Endodermal cell (in vitro differentiated cells): ENCODE data around the gene ISYNA1. TPM values are rescaled to one million over a fixed set of nuclear protein-coding genes. Genes with fewer than 3 reads are reported as not detected.

ENCODE experiments used
- DNase-seq: peaks from one replicate; pipeline ENCODE4 v3.0.0-alpha.2; 2017
- H3K27ac ChIP-seq: 2 replicates; pipeline ENCODE4 v1.5.1; 2013; ENCODE audit warnings: mild to moderate bottlenecking, low read depth, low read length, moderate library complexity
- H3K27me3 ChIP-seq: 2 replicates; pipeline ENCODE4 v1.6.1; 2013; ENCODE audit warnings: mild to moderate bottlenecking, low read length, moderate library complexity; ENCODE audit not compliant: insufficient read depth, control insufficient read depth, poor library complexity, severe bottlenecking
- H3K36me3 ChIP-seq: 2 replicates; pipeline ENCODE4 v1.7.0; 2013; ENCODE audit warnings: mild to moderate bottlenecking, low read length, moderate library complexity; ENCODE audit not compliant: control insufficient read depth, insufficient read depth
- H3K4me1 ChIP-seq: one replicate; pipeline ENCODE4 v1.7.0; 2013; ENCODE audit warnings: low read length; ENCODE audit not compliant: control insufficient read depth, insufficient read depth
- H3K4me3 ChIP-seq: 2 replicates; pipeline ENCODE4 v1.5.1; 2013; ENCODE audit warnings: mild to moderate bottlenecking, low read length, moderate library complexity
- H3K9ac ChIP-seq: 2 replicates; pipeline ENCODE4 v1.6.1; 2013; ENCODE audit warnings: mild to moderate bottlenecking, low read length, moderate library complexity; ENCODE audit not compliant: poor library complexity, severe bottlenecking; ENCODE audit errors: extremely low read depth
- H3K9me3 ChIP-seq: 2 replicates; pipeline ENCODE4 v1.6.1; 2013; ENCODE audit warnings: mild to moderate bottlenecking, low read length, moderate library complexity; ENCODE audit not compliant: control insufficient read depth
- H3K27ac Mint-ChIP-seq: 2 replicates; pipeline ENCODE4 v1.8.0; 2020; ENCODE audit warnings: mixed read lengths
- H3K27me3 Mint-ChIP-seq: 2 replicates; pipeline ENCODE4 v1.8.0; 2021; ENCODE audit warnings: mild to moderate bottlenecking, mixed read lengths; ENCODE audit not compliant: insufficient read depth
- H3K36me3 Mint-ChIP-seq: 2 replicates; pipeline ENCODE4 v1.8.0; 2020; ENCODE audit warnings: low read depth, mixed read lengths
- H3K4me1 Mint-ChIP-seq: 2 replicates; pipeline ENCODE4 v1.8.0; 2020; ENCODE audit warnings: mixed read lengths
- H3K4me3 Mint-ChIP-seq: 2 replicates; pipeline ENCODE4 v1.8.0; 2020; ENCODE audit warnings: mild to moderate bottlenecking, moderate library complexity, mixed read lengths
- H3K9me3 Mint-ChIP-seq: 2 replicates; pipeline ENCODE4 v1.8.0; 2020; ENCODE audit warnings: mild to moderate bottlenecking, mixed read lengths
- CTCF ChIP-seq: fragments of 200-600 bp; sonication (generic); conservative IDR thresholded peaks from 2 replicates; pipeline ENCODE4 v1.5.0; 2021; ENCODE audit warnings: antibody characterized with exemption, mild to moderate bottlenecking
- WGBS, 2 experiments: methylation state at CpG; one replicate each; pipeline versions ENCODE4 v1.1.5 to v1.1.7; 2013; ENCODE audit warnings: missing lambda C conversion rate in 2 of 2, mixed read lengths in 1 of 2; ENCODE audit not compliant: insufficient coverage in 1 of 2, insufficient read length in 1 of 2; 5-methylcytosine and 5-hydroxymethylcytosine counted together
- total RNA-seq, 2 donors: library from RNA; stranded (reverse); fragmentation: NEBNext Ultra II Directional in 1 of 2; extraction: Animal tissue kit (Norgen Biotek cat#: 25700) in 1 of 2; gene quantifications; 2 replicates in 1 of 2; 3 replicates in 1 of 2; pipeline ENCODE4 v1.2.1, GENCODE V29; 2021

The ISYNA1 gene
- total RNA-seq, 2 donors from 2014 or later, result 156 to 212 TPM

- 78 to 81% methylated on average over 16 to 22 of the region's 22 CpGs for WGBS, 2 experiments
- H3K4me1 ChIP-seq, result no peaks in the 10 kb centered on the region
- H3K27ac Mint-ChIP-seq, result no peak overlapping the region
Observed at GRCh38 chr19:18424122-18424889, 13.6 kb downstream of the ISYNA1 start.

GRCh38 chr19:18423258-18424020, 14.5 kb downstream of the ISYNA1 start:
- peaks cover 49% of the 10 kb centered on the region for H3K27me3 Mint-ChIP-seq
- peak overlapping the region; percentile 24 for H3K27ac ChIP-seq
- H3K9ac ChIP-seq, result no peak overlapping the region
- no peaks in the 10 kb centered on the region for H3K4me1 ChIP-seq
- no peaks in the 10 kb centered on the region for H3K9me3 Mint-ChIP-seq
- H3K4me1 Mint-ChIP-seq, result peaks cover 10% of the 10 kb centered on the region
- no peak overlapping the region for H3K4me3 ChIP-seq
- TF ChIP-seq CTCF, result no peak
- no peak for DNase-seq
- 93 to 99% methylated on average over 11 to 21 of the region's 21 CpGs for WGBS, 2 experiments
- peaks cover 4% of the 10 kb centered on the region for H3K27me3 ChIP-seq
- H3K4me3 Mint-ChIP-seq, result no peak overlapping the region
- H3K36me3 ChIP-seq, result no peaks in the 10 kb centered on the region
- no peak overlapping the region for H3K27ac Mint-ChIP-seq
- no peaks in the 10 kb centered on the region for H3K36me3 Mint-ChIP-seq
- H3K9me3 ChIP-seq, result no peaks in the 10 kb centered on the region

More at GRCh38 chr19:18424122-18424889, 13.6 kb downstream of the ISYNA1 start:
- H3K27ac ChIP-seq, result no peak overlapping the region
- no peak overlapping the region for H3K9ac ChIP-seq
- Mint-ChIP-seq H3K4me1 (peaks cover 10% of the 10 kb centered on the region), H3K9me3 (no peaks in the 10 kb centered on the region), H3K36me3 (no peaks in the 10 kb centered on the region), H3K4me3 (no peak overlapping the region), H3K27me3 (peaks cover 43% of the 10 kb centered on the region)
- no peaks in the 10 kb centered on the region for H3K27me3 ChIP-seq
- no peak for TF ChIP-seq CTCF
- H3K4me3 ChIP-seq, result no peak overlapping the region
- DNase-seq, result peak; percentile 47
- no peaks in the 10 kb centered on the region for H3K9me3 ChIP-seq
- no peaks in the 10 kb centered on the region for H3K36me3 ChIP-seq

GRCh38 chr19:18422530-18423191, 15.3 kb downstream of the ISYNA1 start:
- peaks cover 10% of the 10 kb centered on the region for H3K4me1 Mint-ChIP-seq
- no peak for TF ChIP-seq CTCF
- Histone ChIP-seq H3K9ac (no peak overlapping the region), H3K27me3 (peaks cover 10% of the 10 kb centered on the region), H3K9me3 (no peaks in the 10 kb centered on the region), H3K27ac (peak overlapping the region; percentile 10), H3K4me1 (no peaks in the 10 kb centered on the region), H3K4me3 (no peak overlapping the region), H3K36me3 (no peaks in the 10 kb centered on the region)
- DNase-seq, result no peak
- WGBS, 2 experiments, result 94 to 97% methylated on average over 12 to 14 of the region's 14 CpGs
- H3K4me3 Mint-ChIP-seq, result no peak overlapping the region
- no peaks in the 10 kb centered on the region for H3K36me3 Mint-ChIP-seq
- peaks cover 57% of the 10 kb centered on the region for H3K27me3 Mint-ChIP-seq
- no peak overlapping the region for H3K27ac Mint-ChIP-seq
- no peaks in the 10 kb centered on the region for H3K9me3 Mint-ChIP-seq
